T-helper 1 cell treated with Interleukin-12 subunit alpha and Interleukin-12 subunit beta and Interleukin-4 antibody, amounts not matched to agents 30 μg/mL and 1 μg/mL, for 36 hours (primary cell): ENCODE measurements around the gene CATSPER2.
"Not testable (repeated sequence)": the region's sequence is repeated elsewhere in the genome, so short reads cannot be mapped to it uniquely, and the experiment has no call there.

ENCODE experiments used
- H3K27ac Mint-ChIP-seq: one replicate; pipeline ENCODE4 v1.8.0; 2021; ENCODE audit warnings: mild to moderate bottlenecking, mixed read lengths
- H3K27me3 Mint-ChIP-seq: one replicate; pipeline ENCODE4 v1.8.0; 2021; ENCODE audit warnings: low read depth, mixed read lengths
- H3K36me3 Mint-ChIP-seq: one replicate; pipeline ENCODE4 v1.8.0; 2021; ENCODE audit warnings: low read depth, mixed read lengths
- H3K4me1 Mint-ChIP-seq: one replicate; pipeline ENCODE4 v1.8.0; 2021; ENCODE audit warnings: low read depth, mixed read lengths
- H3K4me3 Mint-ChIP-seq: one replicate; pipeline ENCODE4 v1.8.0; 2021; ENCODE audit warnings: mild to moderate bottlenecking, moderate library complexity, mixed read lengths
- H3K9me3 Mint-ChIP-seq: one replicate; pipeline ENCODE4 v1.8.0; 2021; ENCODE audit warnings: mixed read lengths

The CATSPER2 gene

GRCh38 chr15:43648649-43649429, at the start of gene CATSPER2:
TSS of gene CATSPER2 (minus strand) at chr15:43648844. CDS start at chr15:43648061, 783 bp downstream.
- Mint-ChIP-seq H3K4me1 (no peaks in the 10 kb centered on the region), H3K27ac (no peak within 1 kb of the TSS), H3K9me3 (no peaks in the 10 kb centered on the region), H3K27me3 (no peaks in the 10 kb centered on the region), H3K4me3 (no peak within 1 kb of the TSS), H3K36me3 (peaks cover 6% of the 10 kb centered on the region)

- not testable (repeated sequence) for H3K27ac Mint-ChIP-seq, H3K4me3 Mint-ChIP-seq, H3K9me3 Mint-ChIP-seq, H3K36me3 Mint-ChIP-seq, H3K4me1 Mint-ChIP-seq
- peaks cover 13% of the 10 kb centered on the region for H3K27me3 Mint-ChIP-seq
Measured at GRCh38 chr15:43693148-43694022, 44.7 kb upstream of the CATSPER2 start, which contains the start of gene CKMT1A. TSS of gene CKMT1A (plus strand) at chr15:43693859. CDS start at chr15:43694051, 192 bp downstream.

GRCh38 chr15:43692679-43693078, 44.0 kb upstream of the CATSPER2 start:
- H3K27me3 Mint-ChIP-seq = peaks cover 11% of the 10 kb centered on the region
- not testable (repeated sequence) for H3K9me3 Mint-ChIP-seq, H3K4me1 Mint-ChIP-seq, H3K27ac Mint-ChIP-seq, H3K36me3 Mint-ChIP-seq, H3K4me3 Mint-ChIP-seq

GRCh38 chr15:43689604-43690301, 41.1 kb upstream of the CATSPER2 start:
- H3K27me3 Mint-ChIP-seq, H3K27ac Mint-ChIP-seq, H3K4me3 Mint-ChIP-seq, H3K36me3 Mint-ChIP-seq, H3K4me1 Mint-ChIP-seq, H3K9me3 Mint-ChIP-seq: not testable (repeated sequence)

GRCh38 chr15:43674175-43674574, 25.5 kb upstream of the CATSPER2 start:
- H3K4me1 Mint-ChIP-seq, H3K36me3 Mint-ChIP-seq, H3K27me3 Mint-ChIP-seq, H3K9me3 Mint-ChIP-seq, H3K4me3 Mint-ChIP-seq, H3K27ac Mint-ChIP-seq: not testable (repeated sequence)

GRCh38 chr15:43666177-43666576, 17.5 kb upstream of the CATSPER2 start:
- not testable (repeated sequence) for H3K27ac Mint-ChIP-seq, H3K9me3 Mint-ChIP-seq, H3K36me3 Mint-ChIP-seq, H3K4me1 Mint-ChIP-seq, H3K27me3 Mint-ChIP-seq, H3K4me3 Mint-ChIP-seq

- H3K4me3 Mint-ChIP-seq, H3K36me3 Mint-ChIP-seq, H3K9me3 Mint-ChIP-seq, H3K27me3 Mint-ChIP-seq, H3K4me1 Mint-ChIP-seq, H3K27ac Mint-ChIP-seq: not testable (repeated sequence)
Measured at GRCh38 chr15:43663333-43663732, 14.7 kb upstream of the CATSPER2 start.

GRCh38 chr15:43662293-43662692, 13.6 kb upstream of the CATSPER2 start:
- H3K27me3 Mint-ChIP-seq, H3K27ac Mint-ChIP-seq, H3K4me1 Mint-ChIP-seq, H3K9me3 Mint-ChIP-seq, H3K36me3 Mint-ChIP-seq, H3K4me3 Mint-ChIP-seq: not testable (repeated sequence)

- not testable (repeated sequence) for H3K4me3 Mint-ChIP-seq, H3K9me3 Mint-ChIP-seq, H3K36me3 Mint-ChIP-seq, H3K27ac Mint-ChIP-seq, H3K4me1 Mint-ChIP-seq, H3K27me3 Mint-ChIP-seq
Measured at GRCh38 chr15:43659727-43660126, 11.1 kb upstream of the CATSPER2 start.

- not testable (repeated sequence) for H3K27ac Mint-ChIP-seq, H3K9me3 Mint-ChIP-seq, H3K36me3 Mint-ChIP-seq, H3K4me3 Mint-ChIP-seq, H3K4me1 Mint-ChIP-seq, H3K27me3 Mint-ChIP-seq
Measured at GRCh38 chr15:43649430-43649926, 834 bp upstream of the CATSPER2 start.

- not testable (repeated sequence) for H3K9me3 Mint-ChIP-seq, H3K4me3 Mint-ChIP-seq, H3K27ac Mint-ChIP-seq, H3K27me3 Mint-ChIP-seq, H3K4me1 Mint-ChIP-seq, H3K36me3 Mint-ChIP-seq
Measured at GRCh38 chr15:43638464-43639204, 10.0 kb downstream of the CATSPER2 start.

- not testable (repeated sequence) for H3K4me1 Mint-ChIP-seq, H3K9me3 Mint-ChIP-seq, H3K36me3 Mint-ChIP-seq, H3K27me3 Mint-ChIP-seq, H3K4me3 Mint-ChIP-seq, H3K27ac Mint-ChIP-seq
Measured at GRCh38 chr15:43626937-43627336, 21.7 kb downstream of the CATSPER2 start.

GRCh38 chr15:43625106-43625505, 23.5 kb downstream of the CATSPER2 start:
- no peaks in the 10 kb centered on the region for H3K9me3 Mint-ChIP-seq
- no peaks in the 10 kb centered on the region for H3K4me1 Mint-ChIP-seq
- H3K4me3 Mint-ChIP-seq = no peak overlapping the region
- peaks cover 14% of the 10 kb centered on the region for H3K27me3 Mint-ChIP-seq
- H3K36me3 Mint-ChIP-seq = no peaks in the 10 kb centered on the region
- H3K27ac Mint-ChIP-seq = no peak overlapping the region

GRCh38 chr15:43622068-43622799, 26.4 kb downstream of the CATSPER2 start:
- not testable (repeated sequence) for H3K9me3 Mint-ChIP-seq, H3K36me3 Mint-ChIP-seq, H3K4me3 Mint-ChIP-seq, H3K4me1 Mint-ChIP-seq, H3K27ac Mint-ChIP-seq
- peaks cover 20% of the 10 kb centered on the region for H3K27me3 Mint-ChIP-seq
